Skeletal muscle satellite cell (primary cell): ENCODE measurements around the gene RGS16.

Experiments
- H3K27me3 ChIP-seq: 2 replicates; pipeline ENCODE4 v1.7.0; 2013; ENCODE audit warnings: low read length; ENCODE audit not compliant: control insufficient read depth, insufficient read depth
- H3K36me3 ChIP-seq: 2 replicates; pipeline ENCODE4 v1.7.0; 2013; ENCODE audit warnings: mild to moderate bottlenecking, control low read depth, low read length; ENCODE audit not compliant: insufficient read depth
- H3K4me1 ChIP-seq: 2 replicates; pipeline ENCODE4 v1.7.0; 2013; ENCODE audit warnings: low read length; ENCODE audit not compliant: control insufficient read depth, insufficient read depth
- H3K4me2 ChIP-seq: 2 replicates; pipeline ENCODE4 v1.7.0; 2013; ENCODE audit warnings: mild to moderate bottlenecking, low read length
- H3K4me3 ChIP-seq: 2 replicates; pipeline ENCODE4 v1.7.0; 2013; ENCODE audit warnings: low read length
- H3K9ac ChIP-seq: 2 replicates; pipeline ENCODE4 v1.7.0; 2013; ENCODE audit warnings: mild to moderate bottlenecking, low read depth, low read length, moderate library complexity
- H3K9me3 ChIP-seq: replicated peaks from 2 replicates; pipeline ENCODE4 v1.7.0; 2013; ENCODE audit warnings: mild to moderate bottlenecking, control low read depth, low read length

The RGS16 gene

DNA sequence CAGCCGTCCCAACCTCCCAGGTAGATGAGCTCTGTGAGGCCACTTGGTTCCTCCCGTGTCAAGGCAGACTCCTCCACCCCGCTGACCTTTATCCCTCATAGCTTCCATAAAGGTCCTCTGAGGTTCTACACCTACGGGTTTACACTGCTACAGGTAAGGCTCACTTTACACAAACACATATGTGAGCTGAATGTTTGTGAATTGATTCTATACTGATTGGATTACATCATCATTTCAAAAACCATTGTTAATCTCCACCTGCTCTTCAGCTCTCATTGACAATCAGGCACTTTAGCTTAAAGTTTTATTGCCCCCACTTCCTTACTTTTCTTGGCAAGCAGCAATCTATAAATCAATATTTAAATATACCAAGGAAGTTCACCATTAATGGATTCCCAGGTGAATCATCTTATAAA is 12.8 kb upstream of the RGS16 start:
- peaks cover 32% of the 10 kb centered on the region for H3K27me3 ChIP-seq
- no peak overlapping the region for H3K4me3 ChIP-seq
- no peaks in the 10 kb centered on the region for H3K9me3 ChIP-seq
- no peaks in the 10 kb centered on the region for H3K36me3 ChIP-seq
- H3K4me1 ChIP-seq = peaks cover 27% of the 10 kb centered on the region
- H3K4me2 ChIP-seq = no peak overlapping the region
- H3K9ac ChIP-seq = no peak overlapping the region

DNA sequence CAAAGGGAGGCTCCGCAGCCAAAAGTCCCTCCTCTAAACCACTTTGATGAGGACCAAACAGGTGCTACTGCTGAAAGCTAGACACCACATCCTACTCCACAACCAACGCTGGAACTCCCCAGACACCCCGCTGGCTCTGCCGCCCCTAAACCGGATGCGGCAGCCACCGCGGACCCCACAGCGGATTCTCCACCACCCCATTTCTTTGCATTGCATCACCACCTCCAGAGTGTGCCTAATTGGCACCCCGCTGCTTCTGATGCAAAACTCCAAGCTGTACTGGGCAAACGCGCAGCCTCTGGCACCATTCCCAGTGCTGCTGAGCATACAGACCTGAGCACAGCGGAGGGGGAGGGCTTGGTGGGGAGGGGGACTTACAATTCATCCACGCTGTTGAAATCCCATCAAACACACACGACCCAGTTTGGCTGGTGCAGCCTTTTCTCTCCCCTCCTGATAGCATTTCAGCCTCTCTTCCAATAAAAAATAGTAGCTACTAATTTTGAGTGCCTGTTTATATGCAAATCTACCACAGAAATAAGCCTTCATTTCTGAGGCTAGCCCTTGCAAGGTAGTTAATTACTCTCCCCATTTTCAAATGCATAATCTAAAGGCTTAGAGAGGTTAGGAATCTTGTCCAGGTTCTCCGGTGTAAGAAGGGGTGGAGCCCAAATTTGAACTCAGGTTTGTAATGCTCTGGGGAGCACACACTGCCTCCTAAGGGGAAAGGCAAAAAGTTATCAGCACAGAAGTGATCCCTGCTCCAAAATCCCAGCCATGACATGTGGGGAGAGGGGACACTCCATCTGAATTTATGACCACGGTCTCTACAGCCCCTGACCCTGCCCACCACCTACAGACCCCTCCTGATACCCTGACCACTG is 12.2 kb upstream of the RGS16 start:
- H3K4me3 ChIP-seq = peak overlapping the region; percentile 18

DNA sequence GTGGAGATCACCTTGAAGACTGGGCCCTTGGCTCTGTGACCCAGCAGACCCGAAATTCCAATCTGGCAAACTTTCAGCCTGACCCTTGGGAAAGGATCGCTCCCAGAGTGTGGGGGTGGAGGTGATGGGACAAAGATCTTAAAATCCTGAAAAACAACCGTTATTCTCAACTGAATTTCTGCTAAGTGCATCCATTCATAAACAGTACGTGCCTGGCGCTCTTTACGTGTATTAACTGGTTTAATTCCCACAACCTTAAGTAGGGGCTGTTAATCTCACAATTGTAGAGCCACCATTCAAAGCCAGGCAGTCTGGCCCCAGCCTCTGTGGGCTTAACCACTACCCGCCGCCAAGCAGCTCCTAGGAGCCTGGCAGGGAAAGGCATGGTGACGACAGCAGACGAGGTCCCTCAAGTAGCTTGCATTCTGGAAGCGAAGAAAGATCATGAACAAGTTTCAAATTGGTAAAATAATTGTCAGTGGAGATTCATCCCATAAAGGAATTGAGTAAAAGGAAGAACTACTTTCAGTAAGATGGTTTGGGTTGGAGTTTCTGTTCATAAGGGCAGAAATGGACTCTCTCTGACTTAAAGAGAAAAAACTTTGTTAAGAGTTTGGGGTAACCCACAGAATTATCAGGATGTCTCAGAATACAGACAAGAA is 11.4 kb upstream of the RGS16 start:
- Histone ChIP-seq H3K4me2 (peak overlapping the region; percentile 85), H3K27me3 (peaks cover 30% of the 10 kb centered on the region), H3K4me3 (peak overlapping the region; percentile 71), H3K9me3 (no peaks in the 10 kb centered on the region), H3K9ac (peak overlapping the region; percentile 73), H3K4me1 (peaks cover 27% of the 10 kb centered on the region), H3K36me3 (no peaks in the 10 kb centered on the region)

More for the DNA sequence above, 12.2 kb upstream of the RGS16 start:
- Histone ChIP-seq H3K27me3 (peaks cover 30% of the 10 kb centered on the region), H3K9ac (no peak overlapping the region), H3K36me3 (no peaks in the 10 kb centered on the region), H3K4me2 (peak overlapping the region; percentile 85), H3K4me1 (peaks cover 27% of the 10 kb centered on the region), H3K9me3 (no peaks in the 10 kb centered on the region)

- H3K27me3 ChIP-seq = peaks cover 30% of the 10 kb centered on the region
- H3K4me3 ChIP-seq = peak overlapping the region; percentile 71
- no peaks in the 10 kb centered on the region for H3K9me3 ChIP-seq
- peak overlapping the region; percentile 85 for H3K4me2 ChIP-seq
- no peaks in the 10 kb centered on the region for H3K36me3 ChIP-seq
- peak overlapping the region; percentile 73 for H3K9ac ChIP-seq
- H3K4me1 ChIP-seq = peaks cover 27% of the 10 kb centered on the region
Measured at GRCh38 chr1:182614796-182615454, 10.7 kb upstream of the RGS16 start.

DNA sequence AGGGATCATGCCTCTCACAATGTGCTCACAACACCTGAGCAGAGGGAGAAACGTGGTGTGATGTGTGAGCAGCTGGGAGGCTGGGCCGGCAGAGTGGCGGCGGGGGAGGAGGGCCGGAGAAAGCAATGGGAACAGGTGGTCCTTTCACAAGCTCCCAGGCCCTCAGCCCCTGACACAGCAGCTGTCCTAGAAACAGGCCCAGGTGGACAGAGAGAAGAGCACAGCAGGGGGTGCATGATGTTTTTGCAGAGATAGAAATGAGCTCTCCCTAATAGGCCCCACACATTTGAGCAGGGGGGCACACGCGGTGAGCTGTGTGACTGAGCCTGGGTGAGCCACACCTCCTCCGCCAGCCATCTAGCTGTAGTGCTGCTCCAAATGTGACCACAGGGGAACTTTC is 7.6 kb upstream of the RGS16 start:
- Histone ChIP-seq H3K27me3 (peaks cover 30% of the 10 kb centered on the region), H3K9me3 (no peaks in the 10 kb centered on the region)

GRCh38 chr1:182611326-182611725 is 7.1 kb upstream of the RGS16 start:
- Histone ChIP-seq H3K4me1 (peaks cover 20% of the 10 kb centered on the region), H3K9me3 (no peaks in the 10 kb centered on the region), H3K4me3 (no peak overlapping the region), H3K36me3 (no peaks in the 10 kb centered on the region), H3K27me3 (peaks cover 34% of the 10 kb centered on the region), H3K9ac (no peak overlapping the region), H3K4me2 (no peak overlapping the region)

More for the DNA sequence above, 7.6 kb upstream of the RGS16 start:
- Histone ChIP-seq H3K36me3 (no peaks in the 10 kb centered on the region), H3K4me2 (no peak overlapping the region), H3K4me1 (peaks cover 20% of the 10 kb centered on the region), H3K4me3 (no peak overlapping the region), H3K9ac (no peak overlapping the region)

DNA sequence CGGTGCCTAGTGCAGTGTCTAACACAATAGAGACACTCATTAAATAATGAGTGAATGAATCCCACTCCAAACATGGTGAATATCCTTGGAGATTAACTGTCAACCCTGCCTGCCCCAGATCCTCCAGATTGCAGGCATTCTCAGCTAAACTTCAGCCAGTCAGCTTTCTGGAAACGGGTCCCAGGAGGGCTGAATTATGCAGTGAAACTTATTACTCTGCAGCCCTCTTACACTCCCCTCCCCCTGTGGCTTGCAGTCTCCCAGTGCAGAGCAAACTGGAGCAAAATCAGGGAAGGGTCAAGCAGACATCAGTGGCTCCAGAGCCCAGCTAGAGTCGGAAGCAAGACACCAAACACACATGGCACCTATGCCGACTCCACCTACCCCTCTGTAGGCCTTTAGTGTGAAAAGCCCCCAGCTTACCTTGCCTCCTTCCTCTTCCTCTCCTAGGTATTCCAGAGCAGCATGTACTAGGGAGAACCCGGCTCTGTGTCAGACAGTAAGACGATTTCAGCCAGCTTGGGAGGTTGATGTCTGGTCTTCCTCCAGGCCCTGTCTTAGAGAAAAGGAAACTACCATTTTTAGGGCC is 6.5 kb upstream of the RGS16 start:
- H3K9me3 ChIP-seq = no peaks in the 10 kb centered on the region
- H3K9ac ChIP-seq = no peak overlapping the region
- H3K36me3 ChIP-seq = no peaks in the 10 kb centered on the region
- peaks cover 13% of the 10 kb centered on the region for H3K4me1 ChIP-seq
- H3K4me3 ChIP-seq = no peak overlapping the region
- H3K4me2 ChIP-seq = no peak overlapping the region
- H3K27me3 ChIP-seq = peaks cover 33% of the 10 kb centered on the region

- Histone ChIP-seq H3K4me3 (no peak overlapping the region), H3K4me2 (no peak overlapping the region), H3K27me3 (peaks cover 42% of the 10 kb centered on the region), H3K9me3 (no peaks in the 10 kb centered on the region), H3K9ac (no peak overlapping the region), H3K36me3 (no peaks in the 10 kb centered on the region), H3K4me1 (peaks cover 8% of the 10 kb centered on the region)
Measured at GRCh38 chr1:182608845-182609610, 4.8 kb upstream of the RGS16 start.

- no peaks in the 10 kb centered on the region for H3K36me3 ChIP-seq
- H3K27me3 ChIP-seq = peaks cover 50% of the 10 kb centered on the region
- H3K9ac ChIP-seq = no peak overlapping the region
- H3K9me3 ChIP-seq = no peaks in the 10 kb centered on the region
- H3K4me2 ChIP-seq = no peak overlapping the region
- peaks cover 8% of the 10 kb centered on the region for H3K4me1 ChIP-seq
- no peak overlapping the region for H3K4me3 ChIP-seq
Measured at GRCh38 chr1:182608236-182608635, 4.0 kb upstream of the RGS16 start.

DNA sequence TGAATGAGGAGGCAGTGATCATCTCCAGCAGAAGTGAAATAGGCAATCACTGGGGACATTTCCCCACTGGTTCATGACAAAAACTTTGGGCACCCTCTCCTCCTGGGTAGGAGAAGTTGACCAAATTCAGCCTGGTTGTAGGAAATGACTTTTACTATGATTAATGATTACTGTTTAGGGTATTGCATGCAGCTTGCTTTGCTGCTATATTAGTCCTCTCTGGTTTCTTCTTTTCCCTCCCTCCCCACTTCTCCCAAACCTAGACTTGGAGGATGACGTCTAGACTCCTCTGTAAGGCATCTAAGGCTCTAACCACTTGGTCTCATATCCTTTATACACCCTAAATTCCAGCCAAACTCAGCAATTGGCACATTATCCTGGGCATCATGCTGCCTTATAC is 3.4 kb upstream of the RGS16 start:
- H3K4me2 ChIP-seq = no peak overlapping the region
- H3K27me3 ChIP-seq = peaks cover 57% of the 10 kb centered on the region
- H3K9ac ChIP-seq = no peak overlapping the region
- no peaks in the 10 kb centered on the region for H3K36me3 ChIP-seq
- peaks cover 8% of the 10 kb centered on the region for H3K4me1 ChIP-seq
- no peaks in the 10 kb centered on the region for H3K9me3 ChIP-seq
- no peak overlapping the region for H3K4me3 ChIP-seq
